MM.1S (cell line): ENCODE data around the gene STON2.

Experiments used
- EZH2 ChIP-seq: fragments of 300-600 bp; sonication (generic); optimal IDR thresholded peaks from 2 replicates; pipeline ENCODE3; 2017; ENCODE audit warnings: low read depth, mild to moderate bottlenecking, antibody characterized with exemption, low read length, mixed read lengths
- EZH2phosphoT487 ChIP-seq: fragments of 300-600 bp; sonication (generic); IDR thresholded peaks from 2 replicates; pipeline ENCODE4 v1.6.1; 2018; ENCODE audit warnings: antibody characterized with exemption, low read length
- TF ChIP-seq, protein P1 (sequence below): fragments of 300-600 bp; sonication (generic); IDR thresholded peaks from 2 replicates; pipeline ENCODE4 v1.5.1; 2016; ENCODE audit warnings: antibody characterized with exemption, low read length, mixed read lengths

DNA sequence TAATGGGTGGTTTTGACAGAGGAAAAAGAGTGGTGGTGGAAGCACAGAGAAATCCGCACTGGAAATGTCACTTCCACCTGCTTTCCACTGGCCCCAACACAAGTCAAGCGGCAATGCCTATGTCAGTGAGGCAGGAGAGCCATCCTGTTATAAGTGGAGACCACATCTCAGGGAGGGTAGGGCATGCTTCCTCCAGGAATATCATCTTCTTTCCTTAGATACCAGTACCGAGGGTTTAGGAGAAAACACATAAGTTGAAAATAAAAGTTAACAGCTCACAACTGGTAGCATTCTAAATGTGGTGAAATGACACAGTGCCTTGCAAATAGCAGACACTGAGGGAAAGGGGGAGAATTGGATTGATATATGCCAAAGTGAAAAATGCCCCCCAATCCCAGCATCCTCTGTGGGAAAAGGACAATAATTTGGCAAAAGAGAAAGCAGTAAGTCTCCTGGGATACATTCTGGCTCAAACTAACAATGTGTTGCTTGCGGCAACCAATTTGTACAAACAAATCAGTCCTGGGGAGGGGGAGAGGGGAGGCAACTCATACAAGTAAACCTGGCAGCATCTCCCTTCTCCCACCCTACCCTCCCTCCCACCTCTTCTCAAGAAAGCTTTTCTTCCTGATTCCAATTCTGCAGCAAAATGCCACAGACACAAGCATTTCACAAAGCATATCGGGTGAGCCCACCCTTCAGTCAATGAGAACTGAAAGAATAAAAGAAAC, 57.1 kb downstream of the STON2 start:
- TF ChIP-seq, protein P1, sequence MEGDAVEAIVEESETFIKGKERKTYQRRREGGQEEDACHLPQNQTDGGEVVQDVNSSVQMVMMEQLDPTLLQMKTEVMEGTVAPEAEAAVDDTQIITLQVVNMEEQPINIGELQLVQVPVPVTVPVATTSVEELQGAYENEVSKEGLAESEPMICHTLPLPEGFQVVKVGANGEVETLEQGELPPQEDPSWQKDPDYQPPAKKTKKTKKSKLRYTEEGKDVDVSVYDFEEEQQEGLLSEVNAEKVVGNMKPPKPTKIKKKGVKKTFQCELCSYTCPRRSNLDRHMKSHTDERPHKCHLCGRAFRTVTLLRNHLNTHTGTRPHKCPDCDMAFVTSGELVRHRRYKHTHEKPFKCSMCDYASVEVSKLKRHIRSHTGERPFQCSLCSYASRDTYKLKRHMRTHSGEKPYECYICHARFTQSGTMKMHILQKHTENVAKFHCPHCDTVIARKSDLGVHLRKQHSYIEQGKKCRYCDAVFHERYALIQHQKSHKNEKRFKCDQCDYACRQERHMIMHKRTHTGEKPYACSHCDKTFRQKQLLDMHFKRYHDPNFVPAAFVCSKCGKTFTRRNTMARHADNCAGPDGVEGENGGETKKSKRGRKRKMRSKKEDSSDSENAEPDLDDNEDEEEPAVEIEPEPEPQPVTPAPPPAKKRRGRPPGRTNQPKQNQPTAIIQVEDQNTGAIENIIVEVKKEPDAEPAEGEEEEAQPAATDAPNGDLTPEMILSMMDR = no peak
- TF ChIP-seq EZH2phosphoT487 (no peak), EZH2 (no peak)
